SU-DHL-6 (cell line): ENCODE measurements around the gene TRA2B.
A peak's percentile ranks its signal among the peaks of the same experiment; 100 is the strongest.

Experiments
- H2AFZ ChIP-seq: fragments of 200-600 bp; sonication (generic); 2 replicates; pipeline ENCODE4 v1.6.1; 2014; ENCODE audit warnings: low read depth, mild to moderate bottlenecking, moderate library complexity, mixed read lengths, antibody characterized with exemption, low read length; ENCODE audit not compliant: severe bottlenecking
- H3F3A ChIP-seq: fragments of 200-600 bp; shearing (Covaris generic); 2 replicates; pipeline ENCODE4 v1.6.0; 2016; ENCODE audit warnings: antibody characterized with exemption, mild to moderate bottlenecking; ENCODE audit not compliant: insufficient read depth
- H3K27ac ChIP-seq: fragments of 200-600 bp; sonication (generic); 2 replicates; pipeline ENCODE4 v1.5.1; 2016; ENCODE audit warnings: low read depth, mild to moderate bottlenecking, low read length, moderate library complexity, mixed read lengths
- H3K27me3 ChIP-seq: fragments of 200-600 bp; sonication (generic), shearing (Covaris generic); 2 replicates; pipeline ENCODE4 v1.6.0; 2014; ENCODE audit warnings: mild to moderate bottlenecking, low read length
- H3K36me3 ChIP-seq: fragments of 200-600 bp; sonication (generic); 2 replicates; pipeline ENCODE4 v1.6.1; 2014; ENCODE audit warnings: mild to moderate bottlenecking, low read length, mixed read lengths
- H3K4me2 ChIP-seq: fragments of 300-600, 200-600 bp; shearing (Covaris generic), sonication (generic); 2 replicates; pipeline ENCODE4 v1.6.0; 2014; ENCODE audit warnings: low read length, low read depth, mild to moderate bottlenecking; ENCODE audit not compliant: poor library complexity, severe bottlenecking
- H3K4me3 ChIP-seq: fragments of 200-600 bp; sonication (generic); 2 replicates; pipeline ENCODE4 v1.5.1; 2014; ENCODE audit warnings: antibody characterized with exemption, low read length, mild to moderate bottlenecking, mixed read lengths; ENCODE audit not compliant: insufficient read depth, poor library complexity, severe bottlenecking
- H3K79me2 ChIP-seq: fragments of 200-600 bp; sonication (generic); 2 replicates; pipeline ENCODE4 v1.6.1; 2014; ENCODE audit warnings: mild to moderate bottlenecking, low read length, moderate library complexity; ENCODE audit not compliant: insufficient read depth
- H3K9ac ChIP-seq: fragments of 200-600 bp; sonication (generic); 2 replicates; pipeline ENCODE4 v1.7.0; 2014; ENCODE audit warnings: mild to moderate bottlenecking, low read length
- H3K9me2 ChIP-seq: fragments of 200-600 bp; sonication (generic); replicated peaks from 2 replicates; pipeline ENCODE4 v1.6.1; 2014; ENCODE audit warnings: low read length; ENCODE audit not compliant: insufficient read depth
- H3K9me3 ChIP-seq: fragments of 200-600 bp; sonication (generic); 2 replicates; pipeline ENCODE4 v1.6.1; 2014; ENCODE audit warnings: low read length, mixed read lengths; ENCODE audit not compliant: insufficient read depth
- H4K20me1 ChIP-seq: fragments of 200-600 bp; sonication (generic); 2 replicates; pipeline ENCODE4 v1.6.1; 2014; ENCODE audit warnings: low read depth, mild to moderate bottlenecking, antibody characterized with exemption, low read length, moderate library complexity, mixed read lengths
- EZH2phosphoT487 ChIP-seq: fragments of 200-600 bp; sonication (generic), shearing (Covaris generic); conservative IDR thresholded peaks from 2 replicates; pipeline ENCODE4 v1.6.1; 2018; ENCODE audit warnings: mild to moderate bottlenecking, antibody characterized with exemption, low read length, moderate library complexity, mixed read lengths
- TF ChIP-seq, protein P1 (sequence below): fragments of 200-600 bp; sonication (generic); IDR thresholded peaks from one replicate; pipeline ENCODE4 v1.5.1; 2017; ENCODE audit warnings: antibody characterized with exemption, mild to moderate bottlenecking, low read length, moderate library complexity; ENCODE audit not compliant: insufficient read depth, poor library complexity, severe bottlenecking

Gene TRA2B

DNA sequence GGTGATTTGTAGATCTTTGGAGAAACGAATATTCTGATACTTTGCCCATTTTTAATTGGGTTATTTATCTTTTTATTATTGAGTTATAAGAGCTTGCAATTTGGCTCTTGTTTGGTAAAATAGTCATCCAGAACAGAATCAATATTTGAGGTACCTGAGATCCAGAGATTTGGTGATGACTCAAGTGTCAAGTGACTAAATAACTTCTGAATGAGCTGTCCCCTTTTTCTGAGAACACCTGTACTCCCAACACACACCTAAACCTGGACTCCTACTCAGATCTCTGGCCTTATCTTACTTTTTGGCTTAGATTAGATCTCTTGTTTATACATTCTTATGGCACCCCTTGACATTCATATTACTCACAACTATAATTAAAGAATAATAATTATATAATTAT is 3.1 kb upstream of the TRA2B start:
- H3K27ac ChIP-seq = no peak overlapping the region
- H3K9ac ChIP-seq = no peak overlapping the region
- peaks cover 8% of the 10 kb centered on the region for H4K20me1 ChIP-seq
- H3K27me3 ChIP-seq = no peaks in the 10 kb centered on the region
- H3K79me2 ChIP-seq = peaks cover 18% of the 10 kb centered on the region
- no peak overlapping the region for H3K4me2 ChIP-seq
- H3K36me3 ChIP-seq = peaks cover 11% of the 10 kb centered on the region
- no peaks in the 10 kb centered on the region for H3K9me3 ChIP-seq
- no peak for TF ChIP-seq EZH2phosphoT487
- TF ChIP-seq, protein P1, sequence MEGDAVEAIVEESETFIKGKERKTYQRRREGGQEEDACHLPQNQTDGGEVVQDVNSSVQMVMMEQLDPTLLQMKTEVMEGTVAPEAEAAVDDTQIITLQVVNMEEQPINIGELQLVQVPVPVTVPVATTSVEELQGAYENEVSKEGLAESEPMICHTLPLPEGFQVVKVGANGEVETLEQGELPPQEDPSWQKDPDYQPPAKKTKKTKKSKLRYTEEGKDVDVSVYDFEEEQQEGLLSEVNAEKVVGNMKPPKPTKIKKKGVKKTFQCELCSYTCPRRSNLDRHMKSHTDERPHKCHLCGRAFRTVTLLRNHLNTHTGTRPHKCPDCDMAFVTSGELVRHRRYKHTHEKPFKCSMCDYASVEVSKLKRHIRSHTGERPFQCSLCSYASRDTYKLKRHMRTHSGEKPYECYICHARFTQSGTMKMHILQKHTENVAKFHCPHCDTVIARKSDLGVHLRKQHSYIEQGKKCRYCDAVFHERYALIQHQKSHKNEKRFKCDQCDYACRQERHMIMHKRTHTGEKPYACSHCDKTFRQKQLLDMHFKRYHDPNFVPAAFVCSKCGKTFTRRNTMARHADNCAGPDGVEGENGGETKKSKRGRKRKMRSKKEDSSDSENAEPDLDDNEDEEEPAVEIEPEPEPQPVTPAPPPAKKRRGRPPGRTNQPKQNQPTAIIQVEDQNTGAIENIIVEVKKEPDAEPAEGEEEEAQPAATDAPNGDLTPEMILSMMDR = no peak
- peaks cover 3% of the 10 kb centered on the region; the same call in 1 of the 2 replicates for H3F3A ChIP-seq
- no peak overlapping the region for H2AFZ ChIP-seq
- no peaks in the 10 kb centered on the region for H3K9me2 ChIP-seq
- no peak overlapping the region for H3K4me3 ChIP-seq

DNA sequence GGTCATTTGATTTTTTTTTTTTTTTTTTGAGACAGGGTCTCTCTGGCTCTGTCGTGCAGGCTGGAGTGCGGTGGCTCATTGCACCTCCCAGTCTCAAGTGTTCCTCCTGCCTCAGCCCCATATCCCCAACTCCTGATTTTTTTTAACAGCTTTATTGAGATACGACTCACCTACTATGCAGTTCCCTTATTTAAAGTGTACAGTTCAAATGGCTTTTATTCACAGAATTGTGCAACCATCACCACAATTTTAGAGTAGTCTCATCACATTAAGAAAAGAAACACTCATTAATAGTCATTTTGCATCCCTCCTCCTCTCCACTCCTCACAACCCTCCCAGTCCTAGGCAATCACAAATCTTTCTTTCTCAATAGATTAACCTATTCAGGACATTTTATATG is 1.9 kb upstream of the TRA2B start:
- no peak for TF ChIP-seq EZH2phosphoT487
- TF ChIP-seq, protein P1 = no peak
- Histone ChIP-seq H3K9me2 (no peaks in the 10 kb centered on the region), H4K20me1 (peaks cover 20% of the 10 kb centered on the region), H3K4me2 (no peak overlapping the region), H3K9ac (no peak overlapping the region), H3K79me2 (peaks cover 31% of the 10 kb centered on the region), H3F3A (peaks cover 8% of the 10 kb centered on the region; the same call in 1 of the 2 replicates), H3K27ac (no peak overlapping the region), H3K27me3 (no peaks in the 10 kb centered on the region), H3K36me3 (peaks cover 16% of the 10 kb centered on the region), H2AFZ (no peak overlapping the region), H3K9me3 (no peaks in the 10 kb centered on the region), H3K4me3 (no peak overlapping the region)

DNA sequence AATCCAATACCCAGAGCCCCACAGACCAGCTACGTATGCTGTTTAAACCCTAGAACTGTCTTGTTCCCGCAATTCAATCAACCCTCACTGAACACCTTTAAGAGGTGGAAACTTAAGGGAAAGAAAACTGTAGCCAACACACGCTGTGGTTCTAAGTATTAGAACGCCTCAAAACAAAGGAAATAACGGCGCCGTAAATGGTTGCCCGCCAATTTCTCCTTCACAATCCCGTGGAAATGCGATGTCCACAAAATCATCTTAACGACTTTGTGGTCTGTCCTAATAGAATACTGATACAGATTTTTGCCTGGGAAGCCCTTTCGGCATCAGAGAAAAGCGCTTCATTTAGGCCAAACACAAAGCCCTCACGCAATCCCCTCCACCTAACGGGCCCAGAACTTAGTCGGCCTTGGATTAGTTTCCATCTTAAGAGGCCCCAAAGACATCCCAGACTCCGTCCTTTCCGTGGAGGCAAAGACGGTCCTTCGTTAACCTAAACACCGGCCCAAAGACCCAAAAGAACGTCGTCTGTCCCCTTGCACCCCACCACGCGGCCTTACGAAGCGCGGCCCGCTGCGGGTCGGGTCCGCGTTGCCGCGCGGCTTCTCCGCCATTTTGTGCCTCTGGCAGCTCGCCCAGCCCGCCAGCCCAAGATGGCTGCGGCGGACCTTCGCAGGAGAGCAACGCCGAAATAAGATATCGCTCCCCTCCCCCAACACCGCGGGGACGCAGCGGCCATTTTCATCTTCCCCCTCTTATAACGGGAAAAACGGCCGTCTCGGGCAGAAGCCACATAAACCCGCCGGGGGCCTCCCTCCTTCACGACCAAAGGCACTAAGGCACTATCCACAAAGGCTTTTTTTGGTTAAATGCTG is 763 bp downstream of the TRA2B start:
- Histone ChIP-seq H3K27me3 (no peaks in the 10 kb centered on the region), H4K20me1 (peaks cover 47% of the 10 kb centered on the region)

More for the DNA sequence above, 763 bp downstream of the TRA2B start:
- no peaks in the 10 kb centered on the region for H3K9me2 ChIP-seq
- H3K9ac ChIP-seq = peak overlapping the region; percentile 98
- H3K4me2 ChIP-seq = peak overlapping the region; percentile 98
- peak overlapping the region; percentile 97 for H3K4me3 ChIP-seq
- no peak overlapping the region for H2AFZ ChIP-seq
- H3K36me3 ChIP-seq = peaks cover 22% of the 10 kb centered on the region
- H3K9me3 ChIP-seq = no peaks in the 10 kb centered on the region
- TF ChIP-seq EZH2phosphoT487 = no peak
- TF ChIP-seq, protein P1 = no peak
- H3K27ac ChIP-seq = peak overlapping the region; percentile 90
- H3F3A ChIP-seq = peaks cover 25% of the 10 kb centered on the region
- H3K79me2 ChIP-seq = peaks cover 57% of the 10 kb centered on the region
